ENCODE measurements around the gene ATRNL1. TPM values are rescaled to one million over a fixed set of nuclear protein-coding genes. Genes with fewer than 3 reads are reported as not detected.

The ATRNL1 gene
- polyA plus RNA-seq, 1 experiment, result 0.20 TPM

- CTCF ChIA-PET, result interaction anchor here (0.6 kb wide), 1 partner anchor 19 kb away, joined by 3 read pairs; no protein-coding TSS in a partner anchor
- POLR2A ChIA-PET, result no interaction called here
- TF ChIP-seq CTCF (IDR thresholded peaks at IDR 0.05; ENCODE audit: low read depth, low read length), result no peak
- no peak overlapping the region for H3K4me3 ChIP-seq (ENCODE audit: low read depth, low read length)
- H3K9me3 ChIP-seq (ENCODE audit: control insufficient read depth, insufficient read depth, low read length), result no peaks in the 10 kb centered on the region
- no peak overlapping the region for H3K27ac ChIP-seq (ENCODE audit: low read depth, low read length)
- no peaks in the 10 kb centered on the region for H3K27me3 ChIP-seq (ENCODE audit: control insufficient read depth, insufficient read depth, low read length)
- DNase-seq (ENCODE audit: low read depth, low spot score), result no peak
Measured at GRCh38 chr10:115604627-115605026, 511.5 kb downstream of the ATRNL1 start.

- DNase-seq (ENCODE audit: low read depth, low spot score), result no peak
- ChIA-PET POLR2A (no interaction called here), CTCF (no interaction called here)
- no peak for TF ChIP-seq CTCF (IDR thresholded peaks at IDR 0.05; ENCODE audit: low read depth, low read length)
- no peak overlapping the region for H3K4me3 ChIP-seq (ENCODE audit: low read depth, low read length)
- no peak overlapping the region for H3K27ac ChIP-seq (ENCODE audit: low read depth, low read length)
- H3K27me3 ChIP-seq (ENCODE audit: control insufficient read depth, insufficient read depth, low read length), result no peaks in the 10 kb centered on the region
- H3K9me3 ChIP-seq (ENCODE audit: control insufficient read depth, insufficient read depth, low read length), result no peaks in the 10 kb centered on the region
Measured at GRCh38 chr10:115606086-115606485, 512.9 kb downstream of the ATRNL1 start.

- TF ChIP-seq CTCF (IDR thresholded peaks at IDR 0.05; ENCODE audit: low read depth, low read length), result no peak
- no peaks in the 10 kb centered on the region for H3K9me3 ChIP-seq (ENCODE audit: control insufficient read depth, insufficient read depth, low read length)
Measured at GRCh38 chr10:115606741-115607140, 513.6 kb downstream of the ATRNL1 start.

GRCh38 chr10:115624448-115624847 lies 531.3 kb downstream of the ATRNL1 start:
- Histone ChIP-seq H3K27ac (ENCODE audit: low read depth, low read length) (no peak overlapping the region), H3K27me3 (ENCODE audit: control insufficient read depth, insufficient read depth, low read length) (no peaks in the 10 kb centered on the region), H3K4me3 (ENCODE audit: low read depth, low read length) (no peak overlapping the region), H3K9me3 (ENCODE audit: control insufficient read depth, insufficient read depth, low read length) (no peaks in the 10 kb centered on the region)
- TF ChIP-seq CTCF (IDR thresholded peaks at IDR 0.05; ENCODE audit: low read depth, low read length), result no peak
- ChIA-PET POLR2A (no interaction called here), CTCF (no interaction called here)
- DNase-seq (ENCODE audit: low read depth, low spot score), result no peak

More at GRCh38 chr10:115606741-115607140, 513.6 kb downstream of the ATRNL1 start:
- CTCF ChIA-PET, result no interaction called here
- Histone ChIP-seq H3K27ac (ENCODE audit: low read depth, low read length) (no peak overlapping the region), H3K4me3 (ENCODE audit: low read depth, low read length) (no peak overlapping the region), H3K27me3 (ENCODE audit: control insufficient read depth, insufficient read depth, low read length) (no peaks in the 10 kb centered on the region)
- no peak for DNase-seq (ENCODE audit: low read depth, low spot score)
- POLR2A ChIA-PET, result no interaction called here

GRCh38 chr10:115628616-115629015 lies 535.5 kb downstream of the ATRNL1 start:
- Histone ChIP-seq H3K27me3 (ENCODE audit: control insufficient read depth, insufficient read depth, low read length) (no peaks in the 10 kb centered on the region), H3K9me3 (ENCODE audit: control insufficient read depth, insufficient read depth, low read length) (no peaks in the 10 kb centered on the region), H3K4me3 (ENCODE audit: low read depth, low read length) (no peak overlapping the region), H3K27ac (ENCODE audit: low read depth, low read length) (no peak overlapping the region)
- DNase-seq (ENCODE audit: low read depth, low spot score), result no peak
- ChIA-PET POLR2A (no interaction called here), CTCF (interaction anchor here (1.0 kb wide), 1 partner anchor 451 kb away, joined by 3 read pairs; no protein-coding TSS in a partner anchor)
- TF ChIP-seq CTCF (IDR thresholded peaks at IDR 0.05; ENCODE audit: low read depth, low read length), result no peak

All from AG04450 (cell line).